Esophagus muscularis mucosa (tissue), 4 donors: ENCODE results near the gene TMPRSS11A. TPM values are rescaled to one million over a fixed set of nuclear protein-coding genes. Genes with fewer than 3 reads are reported as not detected.

Experiments used
- DNase-seq: peaks from one replicate; pipeline ENCODE4 v3.0.0-alpha.2; 2017; ENCODE audit errors: extremely low spot score
- H3K27ac ChIP-seq, 4 donors: fragments of 200-600 bp; sonication (generic); replicated peaks in 1 of 4; 1 replicate in 3 of 4; 2 replicates in 1 of 4; pipeline ENCODE4 v1.5.1; 2016 to 2019; ENCODE audit warnings: mild to moderate bottlenecking in 1 of 4
- H3K27me3 ChIP-seq, 4 donors: fragments of 200-600 bp; sonication (generic); one replicate each; pipeline versions ENCODE4 v1.5.1 to v1.6.0; 2016 to 2019
- H3K36me3 ChIP-seq, 4 donors: fragments of 200-600 bp; sonication (generic); one replicate each; pipeline ENCODE4 v1.5.1; 2016 to 2019
- H3K4me1 ChIP-seq, 4 donors: fragments of 200-600 bp; sonication (generic); one replicate each; pipeline ENCODE4 v1.5.1; 2016 to 2019
- H3K4me3 ChIP-seq, 4 donors: fragments of 200-600 bp; sonication (generic); 1 replicate in 2 of 4; 2 replicates in 2 of 4; pipeline ENCODE4 v1.5.1; 2016 to 2019; ENCODE audit warnings: mild to moderate bottlenecking in 4 of 4, moderate library complexity in 1 of 4
- H3K9me3 ChIP-seq, 4 donors: fragments of 200-600 bp; sonication (generic); 1 replicate in 3 of 4; 2 replicates in 1 of 4; pipeline ENCODE4 v1.5.1; 2016 to 2019
- CTCF ChIP-seq, 3 experiments: fragments of 200-600 bp in 2 of 3; fragments of 450-650 bp in 1 of 3; sonication (generic) in 2 of 3; IDR thresholded peaks; one replicate each; pipeline ENCODE4 v1.5.1; 2017 to 2019; ENCODE audit warnings: antibody characterized with exemption in 3 of 3, mild to moderate bottlenecking in 2 of 3, moderate library complexity in 1 of 3
- EP300 ChIP-seq: sonication (generic); formaldehyde crosslinking; IDR thresholded peaks from one replicate; pipeline ENCODE4 v1.6.1; 2017; ENCODE audit warnings: antibody characterized with exemption
- POLR2A ChIP-seq: fragments of 450-650 bp; IDR thresholded peaks from one replicate; pipeline ENCODE4 v1.6.1; 2017; ENCODE audit warnings: antibody characterized with exemption, moderate library complexity, mild to moderate bottlenecking, low read depth
- POLR2AphosphoS5 ChIP-seq, 2 donors: sonication (generic); formaldehyde crosslinking; IDR thresholded peaks; one replicate each; pipeline ENCODE4 v1.6.1; 2017; ENCODE audit warnings: antibody characterized with exemption in 2 of 2
- WGBS: methylation state at CpG from one replicate; pipeline ENCODE4 v1.1.5; 2018; 5-methylcytosine and 5-hydroxymethylcytosine counted together
- intact Hi-C: fragments of 100-400 bp; cut with DNase I; formaldehyde crosslinking; loops from one replicate; pipeline ENCODE4 v1.15.1; 2023
- total RNA-seq, 4 donors: library from RNA; depleted of rRNA; stranded (reverse); fragments of >200 nt; gene quantifications; one replicate each; pipeline versions ENCODE4 v1.1.0 to v1.2.1, GENCODE V29; 2016

TMPRSS11A gene
- under 1 TPM in 2 of 4 donors, not detected in 2; 0.17 to 0.42 TPM for total RNA-seq

GRCh38 chr4:67963356-67963755 lies at the start of gene TMPRSS11A:
Gene TMPRSS11A (minus strand): TSS chr4:67963493. CDS start chr4:67963393, 100 bp downstream.
- Histone ChIP-seq H3K36me3 (no peaks in the 10 kb centered on the region), H3K27ac (no peak within 1 kb of the TSS), H3K9me3 (peaks cover 0 to 4% (median 0%) of the 10 kb centered on the region in 4 donors), H3K4me1 (no peaks in the 10 kb centered on the region), H3K4me3 (no peak within 1 kb of the TSS), H3K27me3 (no peaks in the 10 kb centered on the region)
- no peak for DNase-seq
- 65% methylated on average over 2 of the region's 2 CpGs for WGBS
- intact Hi-C loops = no loop called here
- TF ChIP-seq CTCF (IDR thresholded peaks at IDR 0.05) = no peak
- no peak for TF ChIP-seq POLR2AphosphoS5 (IDR thresholded peaks at IDR 0.05)
- TF ChIP-seq EP300 = no peak
- TF ChIP-seq POLR2A = no peak

- DNase-seq = no peak
- TF ChIP-seq EP300 (no peak), POLR2AphosphoS5 (IDR thresholded peaks at IDR 0.05) (no peak), POLR2A (no peak), CTCF (IDR thresholded peaks at IDR 0.05) (no peak)
- H3K9me3 ChIP-seq = peaks cover 0 to under 1% (median 0%) of the 10 kb centered on the region in 4 donors
- no peaks in the 10 kb centered on the region for H3K4me1 ChIP-seq
- no peak overlapping the region for H3K4me3 ChIP-seq
- H3K27me3 ChIP-seq = no peaks in the 10 kb centered on the region
- intact Hi-C loops = no loop called here
- no peak overlapping the region for H3K27ac ChIP-seq
- no peaks in the 10 kb centered on the region for H3K36me3 ChIP-seq
Measured at GRCh38 chr4:68011684-68012083, 48.4 kb upstream of the TMPRSS11A start.

GRCh38 chr4:68002906-68003305 lies 39.6 kb upstream of the TMPRSS11A start:
- Histone ChIP-seq H3K27me3 (no peaks in the 10 kb centered on the region), H3K36me3 (no peaks in the 10 kb centered on the region), H3K4me1 (no peaks in the 10 kb centered on the region), H3K4me3 (no peak overlapping the region), H3K27ac (no peak overlapping the region), H3K9me3 (peaks cover 0 to 5% (median 2%) of the 10 kb centered on the region in 4 donors)
- no peak for DNase-seq
- TF ChIP-seq EP300 (no peak), CTCF (IDR thresholded peaks at IDR 0.05) (no peak), POLR2A (no peak), POLR2AphosphoS5 (IDR thresholded peaks at IDR 0.05) (no peak)
- intact Hi-C loops = no loop called here

- no peak for DNase-seq
- Histone ChIP-seq H3K4me3 (no peak overlapping the region), H3K36me3 (no peaks in the 10 kb centered on the region), H3K27me3 (no peaks in the 10 kb centered on the region), H3K9me3 (no peaks in the 10 kb centered on the region), H3K27ac (no peak overlapping the region), H3K4me1 (no peaks in the 10 kb centered on the region)
- 96% methylated on average over 1 of the region's 1 CpG for WGBS
- no peak for TF ChIP-seq EP300
- no peak for TF ChIP-seq POLR2AphosphoS5 (IDR thresholded peaks at IDR 0.05)
- no peak for TF ChIP-seq POLR2A
- no peak for TF ChIP-seq CTCF (IDR thresholded peaks at IDR 0.05)
- intact Hi-C loops = no loop called here
Measured at GRCh38 chr4:67996127-67996526, 32.8 kb upstream of the TMPRSS11A start.

GRCh38 chr4:67988991-67989390 lies 25.7 kb upstream of the TMPRSS11A start:
- Histone ChIP-seq H3K27me3 (no peaks in the 10 kb centered on the region), H3K4me1 (no peaks in the 10 kb centered on the region), H3K4me3 (no peak overlapping the region), H3K36me3 (no peaks in the 10 kb centered on the region), H3K9me3 (no peaks in the 10 kb centered on the region), H3K27ac (no peak overlapping the region)
- TF ChIP-seq CTCF (IDR thresholded peaks at IDR 0.05) (no peak), EP300 (no peak), POLR2AphosphoS5 (IDR thresholded peaks at IDR 0.05) (no peak), POLR2A (no peak)
- intact Hi-C loops = no loop called here
- DNase-seq = no peak
- 52% methylated on average over 5 of the region's 5 CpGs for WGBS
